Activated CD8-positive, alpha-beta T cell treated with anti-CD3 and anti-CD28 coated beads for 36 hours (primary cell): ENCODE data around the gene SIX4. TPM values are rescaled to one million over a fixed set of nuclear protein-coding genes. Genes with fewer than 3 reads are reported as not detected.

Source experiments
- ATAC-seq: fragments of 200-7000 bp; cut with Tn5 transposase; one replicate; pipeline ENCODE4 v1.10.0; 2021; ENCODE audit warnings: mild to moderate bottlenecking, moderate library complexity
- CTCF ChIA-PET: fragments of 350-600 bp; sonication (Branson Sonifier 250); formaldehyde crosslinking; loops from one replicate; lab custom pipeline; 2021; ENCODE audit warnings: antibody characterized with exemption; lab: Charles Lee
- POLR2A ChIA-PET: fragments of 350-600 bp; sonication (Branson Sonifier 250); formaldehyde crosslinking; loops from one replicate; lab custom pipeline; 2021; ENCODE audit warnings: antibody characterized with exemption; lab: Charles Lee
- DNase-seq: peaks from one replicate; pipeline ENCODE4 v3.0.0-alpha.2; 2020
- H3K27ac Mint-ChIP-seq: one replicate; pipeline ENCODE4 v1.8.0; 2021; ENCODE audit warnings: mild to moderate bottlenecking, mixed read lengths
- H3K27me3 Mint-ChIP-seq: one replicate; pipeline ENCODE4 v1.8.0; 2021; ENCODE audit warnings: mixed read lengths
- H3K36me3 Mint-ChIP-seq: one replicate; pipeline ENCODE4 v1.8.0; 2021; ENCODE audit warnings: low read depth, mixed read lengths
- H3K4me1 Mint-ChIP-seq: one replicate; pipeline ENCODE4 v1.8.0; 2021; ENCODE audit warnings: low read depth, mixed read lengths
- H3K4me3 Mint-ChIP-seq: one replicate; pipeline ENCODE4 v1.8.0; 2021; ENCODE audit warnings: mild to moderate bottlenecking, moderate library complexity, mixed read lengths
- H3K9me3 Mint-ChIP-seq: one replicate; pipeline ENCODE4 v1.8.0; 2021; ENCODE audit warnings: mixed read lengths
- intact Hi-C: fragments of 100-400 bp; cut with micrococcal nuclease; formaldehyde crosslinking; loops from one replicate; pipeline ENCODE4 v1.10.0; 2022
- total RNA-seq, 2 experiments: library from RNA; stranded (reverse); gene quantifications; one replicate each; pipeline ENCODE4 v1.2.3, GENCODE V29; 2021
- TF ChIP-seq, protein P1 (sequence below): fragments of 200-600 bp; IDR thresholded peaks from one replicate; pipeline ENCODE4 v1.8.0; 2022; ENCODE audit warnings: antibody characterized with exemption, mild to moderate bottlenecking

SIX4 gene
- total RNA-seq, 2 experiments from 2014 or later, result not detected

DNA sequence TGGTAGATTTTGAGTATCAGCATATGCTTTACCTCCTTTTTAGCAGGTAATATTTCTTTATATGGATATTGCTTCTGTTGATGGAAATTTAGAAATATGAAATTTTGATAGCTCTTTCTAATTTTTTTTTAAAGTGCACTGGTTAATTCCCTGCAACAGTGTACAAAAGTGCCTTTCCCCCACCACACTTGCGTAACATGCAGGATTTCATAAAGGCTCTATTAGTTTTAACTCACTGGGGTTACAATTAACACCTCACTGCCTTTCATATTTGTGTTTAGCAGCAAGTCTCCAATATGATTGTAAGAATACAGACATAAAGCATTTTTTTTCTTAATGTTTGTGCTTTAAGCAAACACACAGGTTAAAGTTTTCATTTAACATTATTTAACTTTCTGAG lies 36.1 kb upstream of the SIX4 start:
- POLR2A ChIA-PET, result no interaction called here
- TF ChIP-seq, protein P1, sequence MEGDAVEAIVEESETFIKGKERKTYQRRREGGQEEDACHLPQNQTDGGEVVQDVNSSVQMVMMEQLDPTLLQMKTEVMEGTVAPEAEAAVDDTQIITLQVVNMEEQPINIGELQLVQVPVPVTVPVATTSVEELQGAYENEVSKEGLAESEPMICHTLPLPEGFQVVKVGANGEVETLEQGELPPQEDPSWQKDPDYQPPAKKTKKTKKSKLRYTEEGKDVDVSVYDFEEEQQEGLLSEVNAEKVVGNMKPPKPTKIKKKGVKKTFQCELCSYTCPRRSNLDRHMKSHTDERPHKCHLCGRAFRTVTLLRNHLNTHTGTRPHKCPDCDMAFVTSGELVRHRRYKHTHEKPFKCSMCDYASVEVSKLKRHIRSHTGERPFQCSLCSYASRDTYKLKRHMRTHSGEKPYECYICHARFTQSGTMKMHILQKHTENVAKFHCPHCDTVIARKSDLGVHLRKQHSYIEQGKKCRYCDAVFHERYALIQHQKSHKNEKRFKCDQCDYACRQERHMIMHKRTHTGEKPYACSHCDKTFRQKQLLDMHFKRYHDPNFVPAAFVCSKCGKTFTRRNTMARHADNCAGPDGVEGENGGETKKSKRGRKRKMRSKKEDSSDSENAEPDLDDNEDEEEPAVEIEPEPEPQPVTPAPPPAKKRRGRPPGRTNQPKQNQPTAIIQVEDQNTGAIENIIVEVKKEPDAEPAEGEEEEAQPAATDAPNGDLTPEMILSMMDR, result no peak
- intact Hi-C loops, result no loop called here
- Mint-ChIP-seq H3K27ac (no peak overlapping the region), H3K36me3 (peaks cover 5% of the 10 kb centered on the region), H3K9me3 (no peaks in the 10 kb centered on the region), H3K27me3 (peaks cover 9% of the 10 kb centered on the region), H3K4me1 (peaks cover 29% of the 10 kb centered on the region), H3K4me3 (no peak overlapping the region)
- ATAC-seq (no peak), DNase-seq (no peak)
- CTCF ChIA-PET, result no interaction called here

- H3K4me1 Mint-ChIP-seq, result peaks cover 35% of the 10 kb centered on the region
- intact Hi-C loops, result no loop called here
- TF ChIP-seq, protein P1, result no peak
- H3K4me3 Mint-ChIP-seq, result no peak overlapping the region
- ChIA-PET CTCF (interaction anchor here (0.9 kb wide), 1 partner anchor 33 kb away, joined by 3 read pairs; no protein-coding TSS in a partner anchor), POLR2A (no interaction called here)
- ATAC-seq (no peak), DNase-seq (no peak)
- no peak overlapping the region for H3K27ac Mint-ChIP-seq
- peaks cover 5% of the 10 kb centered on the region for H3K36me3 Mint-ChIP-seq
- peaks cover 10% of the 10 kb centered on the region for H3K27me3 Mint-ChIP-seq
- no peaks in the 10 kb centered on the region for H3K9me3 Mint-ChIP-seq
Measured at GRCh38 chr14:60758885-60759284, 34.7 kb upstream of the SIX4 start.

- TF ChIP-seq, protein P1, result no peak
- H3K27me3 Mint-ChIP-seq, result peaks cover 10% of the 10 kb centered on the region
- peaks cover 5% of the 10 kb centered on the region for H3K36me3 Mint-ChIP-seq
- DNase-seq (no peak), ATAC-seq (no peak)
- intact Hi-C loops, result no loop called here
- H3K4me1 Mint-ChIP-seq, result peaks cover 47% of the 10 kb centered on the region
- H3K9me3 Mint-ChIP-seq, result no peaks in the 10 kb centered on the region
- no peak overlapping the region for H3K4me3 Mint-ChIP-seq
- ChIA-PET CTCF (no interaction called here), POLR2A (no interaction called here)
- H3K27ac Mint-ChIP-seq, result no peak overlapping the region
Measured at GRCh38 chr14:60757567-60758002, 33.4 kb upstream of the SIX4 start.

DNA sequence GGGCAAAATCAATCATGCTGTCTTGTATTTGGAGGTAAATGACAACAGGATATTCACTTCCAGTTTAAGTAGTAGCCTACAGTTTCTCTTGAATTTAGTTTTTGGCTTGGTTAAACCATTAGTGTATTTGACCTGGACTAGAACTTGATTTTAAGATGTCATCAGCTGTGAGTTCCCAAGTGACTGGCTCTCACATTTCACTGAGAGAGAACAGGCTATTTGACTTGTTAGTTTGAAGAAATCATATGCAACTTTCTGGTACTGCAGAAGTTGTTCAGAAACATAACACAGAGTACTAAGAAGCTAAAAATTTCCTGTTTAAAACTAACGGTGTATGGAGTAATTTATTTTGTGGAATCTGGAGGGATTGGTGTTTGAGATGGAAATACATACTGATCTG lies 32.7 kb upstream of the SIX4 start:
- ChIA-PET CTCF (no interaction called here), POLR2A (no interaction called here)
- TF ChIP-seq, protein P1, result no peak
- Mint-ChIP-seq H3K9me3 (no peaks in the 10 kb centered on the region), H3K4me1 (peaks cover 51% of the 10 kb centered on the region), H3K27ac (no peak overlapping the region), H3K27me3 (peaks cover 11% of the 10 kb centered on the region), H3K4me3 (no peak overlapping the region), H3K36me3 (peaks cover 5% of the 10 kb centered on the region)
- no peak for DNase-seq
- no peak for ATAC-seq
- intact Hi-C loops, result no loop called here

- DNase-seq (peak; percentile 80), ATAC-seq (peak; percentile 90)
- TF ChIP-seq, protein P1, result no peak
- Mint-ChIP-seq H3K36me3 (peaks cover 2% of the 10 kb centered on the region), H3K4me1 (peaks cover 42% of the 10 kb centered on the region), H3K9me3 (no peaks in the 10 kb centered on the region), H3K27ac (peak overlapping the region; percentile 78), H3K4me3 (peak overlapping the region; percentile 49), H3K27me3 (peaks cover 13% of the 10 kb centered on the region)
- intact Hi-C loops, result no loop called here
- ChIA-PET POLR2A (interaction anchor here (0.6 to 1.5 kb wide), 6 partner anchors 8 to 753 kb away, joined by 3 to 7 read pairs (median 4); partner anchors contain the start of genes SLC38A6 and TRMT5), CTCF (interaction anchor here (1.1 kb wide), 1 partner anchor 130 kb away, joined by 3 read pairs; no protein-coding TSS in a partner anchor)
Measured at GRCh38 chr14:60753264-60754119, 29.3 kb upstream of the SIX4 start.
